A549 (cell line): ENCODE data around the gene VDAC2. TPM values are rescaled to one million over a fixed set of nuclear protein-coding genes. Genes with fewer than 3 reads are reported as not detected.
"Not testable (repeated sequence)": the region's sequence is repeated elsewhere in the genome, so short reads cannot be mapped to it uniquely, and the experiment has no call there.

ENCODE experiments used
- ATAC-seq, 2 experiments: fragments of 200-7000 bp in 1 of 2; fragments of >200 bp in 1 of 2; cut with Nextera tagmentation in 1 of 2; cut with Tn5 transposase in 1 of 2; 3 replicates each; pipeline versions ENCODE4 v1.8.0 to v1.9.1; 2018 to 2020; ENCODE audit warnings: mild to moderate bottlenecking in 1 of 2, moderate library complexity in 1 of 2
- CTCF ChIA-PET: fragments of 300-600 bp; sonication (Branson Sonifier 250); formaldehyde crosslinking; extraction: SDS; loops from one replicate; lab custom pipeline; 2021; ENCODE audit warnings: antibody characterized with exemption, inconsistent platforms; lab: Yijun Ruan, JAX
- POLR2A ChIA-PET: fragments of 350-600 bp; formaldehyde crosslinking; extraction: SDS; loops from one replicate; lab custom pipeline; 2021; ENCODE audit warnings: antibody characterized with exemption, inconsistent platforms; lab: Yijun Ruan, JAX
- DNase-seq, 2 experiments: peaks; one replicate each; pipeline versions ENCODE4 v3.0.0 to v3.0.0-alpha.2; 2011 to 2016; ENCODE audit warnings: low read depth in 1 of 2, low spot score in 1 of 2
- FAIRE-seq: peaks from 2 replicates; lab custom pipeline; 2011; peaks lifted over from hg19 to GRCh38; lab: Jason Lieb, UNC
- H3K27ac ChIP-seq, 2 experiments: fragments of >200 bp; sonication (Bioruptor Twin); formaldehyde crosslinking; 3 replicates each; pipeline ENCODE4 v1.5.1; 2016 to 2017
- H3K4me1 ChIP-seq: fragments of >200 bp; sonication (Bioruptor Twin); formaldehyde crosslinking; 3 replicates; pipeline ENCODE4 v1.6.1; 2016
- H3K4me2 ChIP-seq: fragments of >200 bp; sonication (Bioruptor Twin); formaldehyde crosslinking; 3 replicates; pipeline ENCODE4 v1.6.1; 2016
- H3K4me3 ChIP-seq: fragments of >200 bp; sonication (Bioruptor Twin); formaldehyde crosslinking; 3 replicates; pipeline ENCODE4 v1.5.1; 2016
- H3K9me3 ChIP-seq: fragments of >200 bp; sonication (Bioruptor Twin); formaldehyde crosslinking; 3 replicates; pipeline ENCODE4 v1.6.1; 2016
- BHLHE40 ChIP-seq: IDR thresholded peaks from 2 replicates; pipeline ENCODE4 v1.6.1; 2012; ENCODE audit warnings: low read depth, low read length, inconsistent platforms
- CBX2 ChIP-seq: fragments of 200-600 bp; sonication (generic); IDR thresholded peaks from 2 replicates; pipeline ENCODE4 v1.6.1; 2016; ENCODE audit warnings: low read depth, mild to moderate bottlenecking, borderline replicate concordance
- CEBPB ChIP-seq, 2 experiments: fragments of >200 bp in 1 of 2; sonication (Bioruptor Twin) in 1 of 2; formaldehyde crosslinking in 1 of 2; IDR thresholded peaks; 2 replicates each; pipeline ENCODE4 v1.6.1; 2012 to 2016
- CHD2 ChIP-seq: fragments of 150-350 bp; IDR thresholded peaks from 2 replicates; pipeline ENCODE4 v1.6.1; 2014; ENCODE audit warnings: low read length; ENCODE audit not compliant: partially characterized antibody
- EHF ChIP-seq: fragments of 250-450 bp; sonication (Bioruptor Pico); IDR thresholded peaks from 2 replicates; pipeline ENCODE4 v1.5.0; 2020; ENCODE audit warnings: mild to moderate bottlenecking
- EP300 ChIP-seq, 2 experiments: fragments of >200 bp; sonication (Bioruptor Twin); formaldehyde crosslinking; IDR thresholded peaks; 2 replicates in 1 of 2; 3 replicates in 1 of 2; pipeline ENCODE4 v1.6.1; 2016 to 2017
- FOSL2 ChIP-seq, 2 experiments: fragments of 450-650 bp in 1 of 2; fragments of >200 bp in 1 of 2; sonication (Bioruptor Twin) in 1 of 2; formaldehyde crosslinking; IDR thresholded peaks; 2 replicates each; pipeline versions ENCODE4 v1.5.0 to v1.6.1; 2016 to 2020; ENCODE audit warnings: mild to moderate bottlenecking in 1 of 2, moderate library complexity in 1 of 2
- HDAC2 ChIP-seq: fragments of 200-600 bp; sonication (generic); IDR thresholded peaks from 2 replicates; pipeline ENCODE4 v1.6.1; 2016
- JUN ChIP-seq, 2 experiments: fragments of >200 bp; sonication (Bioruptor Twin); formaldehyde crosslinking; IDR thresholded peaks; 2 replicates in 1 of 2; 3 replicates in 1 of 2; pipeline ENCODE4 v1.6.1; 2016 to 2017
- JUNB ChIP-seq: fragments of >200 bp; sonication (Bioruptor Twin); formaldehyde crosslinking; IDR thresholded peaks from 2 replicates; pipeline ENCODE4 v1.6.1; 2016
- PHF8 ChIP-seq: fragments of 200-600 bp; sonication (generic); IDR thresholded peaks from 2 replicates; pipeline ENCODE4 v1.6.1; 2016; ENCODE audit warnings: low read depth, mild to moderate bottlenecking, antibody characterized with exemption, moderate library complexity, borderline replicate concordance
- POLR2A ChIP-seq: IDR thresholded peaks from 2 replicates; pipeline ENCODE4 v1.6.1; 2012; ENCODE audit warnings: mild to moderate bottlenecking, low read length
- RARB ChIP-seq: fragments of 250-450 bp; sonication (Bioruptor Pico); IDR thresholded peaks from 2 replicates; pipeline ENCODE4 v1.8.0; 2021; ENCODE audit warnings: mild to moderate bottlenecking, moderate library complexity
- SREBF2 ChIP-seq: fragments of 450-650 bp; IDR thresholded peaks from 2 replicates; pipeline ENCODE4 v1.6.1; 2014; ENCODE audit warnings: mild to moderate bottlenecking, moderate library complexity
- ZC3H11A ChIP-seq: fragments of 450-650 bp; IDR thresholded peaks from 2 replicates; pipeline ENCODE4 v1.6.1; 2014; ENCODE audit warnings: antibody characterized with exemption, mild to moderate bottlenecking
- ZSCAN20 ChIP-seq: fragments of 250-450 bp; sonication (Bioruptor Pico); IDR thresholded peaks from 2 replicates; pipeline ENCODE4 v1.8.0; 2022; ENCODE audit warnings: mild to moderate bottlenecking, moderate library complexity
- WGBS: methylation state at CpG from one replicate; pipeline ENCODE4 v1.1.6; 2017; ENCODE audit errors: missing lambda C conversion rate; 5-methylcytosine and 5-hydroxymethylcytosine counted together
- polyA plus RNA-seq, 4 experiments: library from polyadenylated mRNA; depleted of rRNA in 3 of 4; stranded (reverse); fragments of >200 nt; fragmentation: RNase III in 1 of 4; extraction: RNeasy Plus Mini Kit Qiagen cat#74134 plus additional on column Dnase treatment in 1 of 4; gene quantifications; 2 replicates in 3 of 4; 3 replicates in 1 of 4; pipeline ENCODE4 v1.2.3, GENCODE V29; 2011 to 2017
- TF ChIP-seq, protein P1 (sequence below): fragments of 150-350 bp; IDR thresholded peaks from 2 replicates; pipeline ENCODE4 v1.6.1; 2014; ENCODE audit warnings: low read depth, mild to moderate bottlenecking, low read length
- TF ChIP-seq, protein P2 (sequence below): fragments of >200 bp; sonication (Bioruptor Twin); formaldehyde crosslinking; IDR thresholded peaks from 3 replicates; pipeline ENCODE4 v1.5.1; 2016
- TF ChIP-seq, protein P3 (sequence below): IDR thresholded peaks from 2 replicates; pipeline ENCODE4 v1.6.1; 2012; ENCODE audit warnings: low read depth, borderline replicate concordance

VDAC2 gene
- polyA plus RNA-seq, 2 of the 4 experiments (the other 2 are of a cell fraction), result 273 to 285 TPM

DNA sequence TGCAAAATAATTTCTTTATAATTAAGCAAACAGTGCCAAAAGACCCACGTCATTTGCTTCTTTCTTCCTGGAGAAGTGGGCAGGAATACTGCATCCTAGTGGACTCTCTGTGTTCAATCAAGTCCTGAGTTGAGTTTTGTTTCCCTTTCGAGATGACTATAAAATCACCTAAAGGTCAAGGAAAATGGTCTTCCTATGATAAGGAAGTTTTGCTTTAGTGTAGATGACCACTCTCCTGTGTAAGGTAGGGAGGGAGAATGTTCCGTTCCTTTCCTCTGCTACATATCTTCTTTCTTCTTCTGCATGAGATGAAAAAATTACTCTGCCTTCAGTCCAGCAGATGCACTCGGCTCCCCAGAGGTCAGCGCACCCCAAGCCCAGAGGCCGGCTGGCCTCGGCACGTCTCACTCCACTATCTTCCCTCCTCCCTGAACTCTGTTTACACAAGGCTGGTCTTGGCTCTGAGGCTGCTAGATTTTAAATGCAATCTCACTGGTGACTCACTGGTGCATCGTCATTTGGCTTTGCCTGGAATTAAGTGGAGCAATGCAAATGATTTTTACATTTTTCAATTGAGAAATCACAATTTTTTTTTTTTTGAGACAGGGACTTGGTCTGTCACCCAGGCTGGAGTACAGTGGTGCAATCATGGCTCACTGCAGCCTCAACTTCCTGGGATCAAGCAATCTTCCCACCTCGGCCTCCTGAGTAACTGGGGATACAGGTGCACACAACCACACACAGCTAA lies 18.6 kb upstream of the VDAC2 start (continued):
- no peak for TF ChIP-seq CHD2
- TF ChIP-seq POLR2A, result peak; percentile 25; the same call in 1 of the 2 replicates
- no peak for TF ChIP-seq CBX2
- no peak for TF ChIP-seq ZC3H11A
- TF ChIP-seq SREBF2, result no peak
- TF ChIP-seq EP300 (IDR thresholded peaks at IDR 0.05), result peak; percentile 64 to 86; a peak in 3 of 5 replicates
- TF ChIP-seq, all 56 proteins: peak for 18

DNA sequence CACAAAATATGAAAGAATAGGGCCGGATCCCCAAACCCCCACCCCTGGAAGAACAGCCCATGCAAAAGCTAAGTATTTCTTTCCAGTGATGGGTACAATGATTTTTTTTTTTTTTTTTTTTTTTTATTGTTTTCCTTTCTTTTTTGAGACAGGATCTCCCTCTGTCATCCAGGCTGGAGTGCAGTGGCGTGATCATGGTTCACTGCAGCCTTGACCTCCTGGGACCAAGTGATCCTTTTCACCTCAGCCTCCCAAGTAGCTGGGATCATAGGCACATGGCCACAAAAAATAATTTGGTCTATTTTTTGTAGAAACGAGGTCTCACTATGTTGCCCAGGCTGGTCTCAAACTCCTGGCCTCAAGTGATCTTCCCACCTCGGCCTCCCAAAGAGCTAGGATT lies 16.0 kb upstream of the VDAC2 start:
- peak overlapping the region; percentile 90 to 95 for H3K27ac ChIP-seq
- DNase-seq, H3K9me3 ChIP-seq, FAIRE-seq, H3K4me3 ChIP-seq, ATAC-seq: not testable (repeated sequence)
- H3K4me2 ChIP-seq, result peak overlapping the region; percentile 13; the same call in 2 of the 3 replicates
- peaks cover 78% of the 10 kb centered on the region for H3K4me1 ChIP-seq
- CTCF ChIA-PET, result interaction anchor here (0.7 to 7.5 kb wide), 4 partner anchors 12 to 39 kb away, joined by 3 to 82 read pairs (median 23); partner anchors contain the start of gene COMTD1
- POLR2A ChIA-PET, result interaction anchor here (8.6 kb wide), 1 partner anchor 16 kb away, joined by 53 read pairs; the partner anchor contains the start of gene VDAC2
- 90% methylated on average over 4 of the region's 4 CpGs for WGBS

DNA sequence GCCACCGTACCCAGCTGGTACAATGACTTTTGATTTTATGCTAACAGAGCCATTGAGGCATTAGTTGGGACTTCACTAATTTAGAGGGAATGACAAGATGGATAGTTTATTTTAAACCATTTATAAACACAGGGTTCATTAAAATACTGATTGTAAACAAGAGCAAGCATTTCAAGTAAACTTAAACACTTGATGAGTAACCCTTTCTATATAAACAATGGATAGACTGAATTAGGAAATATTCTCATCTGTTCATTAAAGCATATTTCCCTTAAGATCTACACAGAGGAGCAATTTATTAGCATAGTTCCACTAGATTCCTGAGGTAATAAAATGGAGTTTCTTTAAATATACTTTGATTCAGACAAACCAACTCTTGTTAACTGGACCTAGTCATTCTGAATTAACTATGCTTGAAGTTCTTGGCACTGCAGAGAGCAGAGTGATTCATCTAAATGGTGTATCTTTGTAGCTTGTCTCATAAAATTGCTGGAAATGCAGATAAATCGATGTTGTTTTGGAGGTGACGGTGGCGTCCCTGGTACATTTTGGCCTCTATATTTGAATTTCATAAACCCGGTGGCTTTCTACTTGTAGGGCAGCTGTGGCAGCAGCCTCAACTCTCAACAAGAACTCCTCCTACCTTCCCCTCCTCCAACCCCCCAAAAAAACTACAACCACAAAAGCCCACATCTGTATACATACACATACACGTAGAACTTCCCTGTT lies 15.4 kb upstream of the VDAC2 start:
- peak overlapping the region; percentile 90 to 95 for H3K27ac ChIP-seq
- no peak for FAIRE-seq
- CTCF ChIA-PET, result interaction anchor here (0.8 to 7.5 kb wide), 5 partner anchors 7 to 38 kb away, joined by 3 to 82 read pairs (median 7); partner anchors contain the start of gene COMTD1

DNA sequence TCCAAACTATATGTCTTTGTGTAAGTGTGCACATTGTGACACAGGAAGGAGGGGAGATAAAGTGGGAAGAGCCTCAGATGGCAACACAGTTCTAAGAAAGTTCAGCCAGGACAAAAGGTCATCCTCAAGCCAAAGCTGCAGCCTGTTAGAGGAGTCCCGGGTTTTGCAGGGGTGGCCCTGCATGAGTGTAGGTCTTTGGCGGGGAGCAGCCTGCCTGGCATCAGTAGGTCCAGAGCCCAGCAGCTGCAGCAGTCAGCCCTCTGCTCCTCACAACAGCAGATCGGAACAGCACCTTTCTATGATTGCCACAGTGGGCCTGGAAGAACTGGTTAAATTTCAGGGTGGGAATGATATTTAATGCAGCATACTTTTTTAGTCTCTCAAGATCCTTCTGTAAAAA lies 13.5 kb upstream of the VDAC2 start:
- FAIRE-seq (no peak), ATAC-seq (no peak), DNase-seq (no peak)
- no peaks in the 10 kb centered on the region for H3K9me3 ChIP-seq
- H3K4me2 ChIP-seq, result no peak overlapping the region
- no peak overlapping the region for H3K4me3 ChIP-seq
- peaks cover 67% of the 10 kb centered on the region for H3K4me1 ChIP-seq
- TF ChIP-seq PHF8, result no peak
- no peak for TF ChIP-seq RARB
- CTCF ChIA-PET, result interaction anchor here (0.6 to 7.5 kb wide), 5 partner anchors 9 to 153 kb away, joined by 3 to 82 read pairs (median 7); partner anchors contain the start of gene COMTD1
- H3K27ac ChIP-seq, result peak overlapping the region; percentile 90 to 95
- POLR2A ChIA-PET, result interaction anchor here (8.6 kb wide), 1 partner anchor 13 kb away, joined by 53 read pairs; the partner anchor contains the start of gene VDAC2
- 75% methylated on average over 3 of the region's 3 CpGs for WGBS

More for the DNA sequence above, 15.4 kb upstream of the VDAC2 start:
- WGBS, result 76% methylated on average over 6 of the region's 6 CpGs
- DNase-seq (no peak), ATAC-seq (no peak)
- Histone ChIP-seq H3K4me2 (peak overlapping the region; percentile 13), H3K4me3 (no peak overlapping the region), H3K4me1 (peaks cover 72% of the 10 kb centered on the region)
- POLR2A ChIA-PET, result interaction anchor here (8.6 kb wide), 1 partner anchor 15 kb away, joined by 53 read pairs; the partner anchor contains the start of gene VDAC2
- TF ChIP-seq CEBPB (IDR thresholded peaks at IDR 0.05) (0 out of 4 replicates have a peak, but pooled peaks of 1 of the 2 experiments have one; percentile 13), FOSL2 (IDR thresholded peaks at IDR 0.05) (no peak), FOSL2 (CRISPR knock-in tag; IDR thresholded peaks at IDR 0.05) (peak; percentile 59)
- TF ChIP-seq, protein P1, sequence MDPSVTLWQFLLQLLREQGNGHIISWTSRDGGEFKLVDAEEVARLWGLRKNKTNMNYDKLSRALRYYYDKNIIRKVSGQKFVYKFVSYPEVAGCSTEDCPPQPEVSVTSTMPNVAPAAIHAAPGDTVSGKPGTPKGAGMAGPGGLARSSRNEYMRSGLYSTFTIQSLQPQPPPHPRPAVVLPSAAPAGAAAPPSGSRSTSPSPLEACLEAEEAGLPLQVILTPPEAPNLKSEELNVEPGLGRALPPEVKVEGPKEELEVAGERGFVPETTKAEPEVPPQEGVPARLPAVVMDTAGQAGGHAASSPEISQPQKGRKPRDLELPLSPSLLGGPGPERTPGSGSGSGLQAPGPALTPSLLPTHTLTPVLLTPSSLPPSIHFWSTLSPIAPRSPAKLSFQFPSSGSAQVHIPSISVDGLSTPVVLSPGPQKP, result no peak
- TF ChIP-seq, all 56 proteins: peak for 2
- no peaks in the 10 kb centered on the region for H3K9me3 ChIP-seq

DNA sequence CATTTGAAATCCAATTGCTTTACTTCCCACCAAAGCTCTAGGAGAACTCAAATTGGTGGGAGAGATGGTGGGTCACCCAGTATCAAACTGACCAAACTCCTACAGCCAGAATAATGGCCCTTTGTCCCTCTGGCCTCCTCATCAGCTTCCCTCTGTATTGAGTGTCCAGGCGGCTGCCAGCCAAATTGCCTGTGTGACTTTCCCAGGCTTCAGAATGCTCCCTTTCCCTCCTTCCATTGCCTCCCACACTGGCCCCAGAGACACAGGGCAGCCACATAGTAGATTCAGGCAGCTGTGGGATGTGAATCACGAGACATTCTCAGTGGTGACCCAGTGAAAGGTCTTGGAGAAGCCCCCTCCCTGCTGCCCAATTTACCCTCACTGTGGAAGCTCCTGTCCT lies 12.7 kb upstream of the VDAC2 start:
- Histone ChIP-seq H3K4me3 (no peak overlapping the region), H3K4me2 (0 out of 3 replicates have a peak overlapping the region, but pooled peaks have one; percentile 11), H3K9me3 (no peaks in the 10 kb centered on the region), H3K27ac (peak overlapping the region; percentile 90 to 95), H3K4me1 (peaks cover 68% of the 10 kb centered on the region)
- no peak for DNase-seq
- FAIRE-seq, result no peak
- no peak for ATAC-seq
- no peak for TF ChIP-seq ZSCAN20 (CRISPR knock-in tag)
- TF ChIP-seq, protein P2, sequence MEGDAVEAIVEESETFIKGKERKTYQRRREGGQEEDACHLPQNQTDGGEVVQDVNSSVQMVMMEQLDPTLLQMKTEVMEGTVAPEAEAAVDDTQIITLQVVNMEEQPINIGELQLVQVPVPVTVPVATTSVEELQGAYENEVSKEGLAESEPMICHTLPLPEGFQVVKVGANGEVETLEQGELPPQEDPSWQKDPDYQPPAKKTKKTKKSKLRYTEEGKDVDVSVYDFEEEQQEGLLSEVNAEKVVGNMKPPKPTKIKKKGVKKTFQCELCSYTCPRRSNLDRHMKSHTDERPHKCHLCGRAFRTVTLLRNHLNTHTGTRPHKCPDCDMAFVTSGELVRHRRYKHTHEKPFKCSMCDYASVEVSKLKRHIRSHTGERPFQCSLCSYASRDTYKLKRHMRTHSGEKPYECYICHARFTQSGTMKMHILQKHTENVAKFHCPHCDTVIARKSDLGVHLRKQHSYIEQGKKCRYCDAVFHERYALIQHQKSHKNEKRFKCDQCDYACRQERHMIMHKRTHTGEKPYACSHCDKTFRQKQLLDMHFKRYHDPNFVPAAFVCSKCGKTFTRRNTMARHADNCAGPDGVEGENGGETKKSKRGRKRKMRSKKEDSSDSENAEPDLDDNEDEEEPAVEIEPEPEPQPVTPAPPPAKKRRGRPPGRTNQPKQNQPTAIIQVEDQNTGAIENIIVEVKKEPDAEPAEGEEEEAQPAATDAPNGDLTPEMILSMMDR, result no peak
- TF ChIP-seq, protein P3, sequence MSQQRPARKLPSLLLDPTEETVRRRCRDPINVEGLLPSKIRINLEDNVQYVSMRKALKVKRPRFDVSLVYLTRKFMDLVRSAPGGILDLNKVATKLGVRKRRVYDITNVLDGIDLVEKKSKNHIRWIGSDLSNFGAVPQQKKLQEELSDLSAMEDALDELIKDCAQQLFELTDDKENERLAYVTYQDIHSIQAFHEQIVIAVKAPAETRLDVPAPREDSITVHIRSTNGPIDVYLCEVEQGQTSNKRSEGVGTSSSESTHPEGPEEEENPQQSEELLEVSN, result no peak
- TF ChIP-seq EHF (CRISPR knock-in tag), result no peak
- no peak for TF ChIP-seq BHLHE40
- TF ChIP-seq JUN (IDR thresholded peaks at IDR 0.05), result no peak
- no peak for TF ChIP-seq ZC3H11A
- no peak for TF ChIP-seq HDAC2
- no peak for TF ChIP-seq JUNB
- TF ChIP-seq CBX2, result no peak
- WGBS, result 63% methylated on average over 2 of the region's 2 CpGs
- ChIA-PET CTCF (interaction anchor here (0.5 to 7.5 kb wide), 6 partner anchors 9 to 152 kb away, joined by 3 to 82 read pairs (median 6); partner anchors contain the start of genes COMTD1 and VDAC2), POLR2A (interaction anchor here (8.6 kb wide), 1 partner anchor 13 kb away, joined by 53 read pairs; the partner anchor contains the start of gene VDAC2)
